ENCODE data around the gene TET1. TPM values are rescaled to one million over a fixed set of nuclear protein-coding genes. Genes with fewer than 3 reads are reported as not detected.

TET1 gene
- total RNA-seq, 4 donors from 2014 or later, result 1.5 to 3.3 (median 1.5) TPM

DNA sequence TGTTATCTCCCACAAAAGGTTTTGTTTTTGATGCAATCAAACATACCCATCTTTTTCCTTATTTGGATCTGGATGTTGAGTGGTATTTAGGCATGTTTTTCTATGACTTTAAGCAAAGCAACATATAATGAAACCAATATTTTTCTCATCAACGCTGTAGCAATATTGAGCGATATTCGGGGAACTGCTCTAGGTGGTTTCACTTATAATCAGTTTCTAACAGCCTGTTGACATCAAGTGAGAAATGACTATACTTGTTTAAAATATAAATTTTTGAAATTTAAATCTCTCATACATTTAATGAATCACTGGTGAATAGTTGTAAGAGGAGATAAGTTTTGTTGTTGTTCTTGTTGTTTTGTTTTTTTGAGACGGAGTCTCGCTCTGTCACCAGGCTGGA is 108.1 kb downstream of the TET1 start:
- Histone ChIP-seq H3K9me3 (no peaks in the 10 kb centered on the region), H3K4me3 (no peak overlapping the region), H3K36me3 (no peaks in the 10 kb centered on the region), H3K4me1 (no peaks in the 10 kb centered on the region), H3K27ac (no peak overlapping the region), H3K27me3 (no peaks in the 10 kb centered on the region)
- DNase-seq, result no peak
- in situ Hi-C loops (cut with MboI; ENCODE audit: low pct_ligation_motif_present in 1 of 4, low pct_unique_long_range_greater_than_20kb in 1 of 4, low sequenced_read_pairs in 3 of 4) (no loop called here), intact Hi-C loops (cut with DNase I; ENCODE audit: low total_unique reads) (no loop called here)
- no peak for TF ChIP-seq POLR2AphosphoS5 (IDR thresholded peaks at IDR 0.05)
- TF ChIP-seq, protein P1, sequence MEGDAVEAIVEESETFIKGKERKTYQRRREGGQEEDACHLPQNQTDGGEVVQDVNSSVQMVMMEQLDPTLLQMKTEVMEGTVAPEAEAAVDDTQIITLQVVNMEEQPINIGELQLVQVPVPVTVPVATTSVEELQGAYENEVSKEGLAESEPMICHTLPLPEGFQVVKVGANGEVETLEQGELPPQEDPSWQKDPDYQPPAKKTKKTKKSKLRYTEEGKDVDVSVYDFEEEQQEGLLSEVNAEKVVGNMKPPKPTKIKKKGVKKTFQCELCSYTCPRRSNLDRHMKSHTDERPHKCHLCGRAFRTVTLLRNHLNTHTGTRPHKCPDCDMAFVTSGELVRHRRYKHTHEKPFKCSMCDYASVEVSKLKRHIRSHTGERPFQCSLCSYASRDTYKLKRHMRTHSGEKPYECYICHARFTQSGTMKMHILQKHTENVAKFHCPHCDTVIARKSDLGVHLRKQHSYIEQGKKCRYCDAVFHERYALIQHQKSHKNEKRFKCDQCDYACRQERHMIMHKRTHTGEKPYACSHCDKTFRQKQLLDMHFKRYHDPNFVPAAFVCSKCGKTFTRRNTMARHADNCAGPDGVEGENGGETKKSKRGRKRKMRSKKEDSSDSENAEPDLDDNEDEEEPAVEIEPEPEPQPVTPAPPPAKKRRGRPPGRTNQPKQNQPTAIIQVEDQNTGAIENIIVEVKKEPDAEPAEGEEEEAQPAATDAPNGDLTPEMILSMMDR (IDR thresholded peaks at IDR 0.05), result no peak
- TF ChIP-seq POLR2A (IDR thresholded peaks at IDR 0.05), result no peak
- TF ChIP-seq EP300 (IDR thresholded peaks at IDR 0.05; ENCODE audit: low read depth), result no peak
- WGBS, 2 donors (ENCODE audit: low coverage in 1 of 2), result 68 to 77% methylated on average over 5 of the region's 5 CpGs

- no peaks in the 10 kb centered on the region for H3K4me1 ChIP-seq
- H3K4me3 ChIP-seq, result no peak overlapping the region
- H3K27me3 ChIP-seq, result no peaks in the 10 kb centered on the region
- in situ Hi-C loops (cut with MboI; ENCODE audit: low pct_ligation_motif_present in 1 of 4, low pct_unique_long_range_greater_than_20kb in 1 of 4, low sequenced_read_pairs in 3 of 4) (no loop called here), intact Hi-C loops (cut with DNase I; ENCODE audit: low total_unique reads) (no loop called here)
- no peak overlapping the region for H3K27ac ChIP-seq
- DNase-seq, result no peak
- H3K9me3 ChIP-seq, result no peaks in the 10 kb centered on the region
- H3K36me3 ChIP-seq, result no peaks in the 10 kb centered on the region
- 88 to 96% methylated on average over 4 of the region's 4 CpGs for WGBS, 2 donors (ENCODE audit: low coverage in 1 of 2)
- TF ChIP-seq EP300 (IDR thresholded peaks at IDR 0.05; ENCODE audit: low read depth), result no peak
- no peak for TF ChIP-seq POLR2A (IDR thresholded peaks at IDR 0.05)
- no peak for TF ChIP-seq POLR2AphosphoS5 (IDR thresholded peaks at IDR 0.05)
- TF ChIP-seq, protein P1 (IDR thresholded peaks at IDR 0.05), result no peak
Measured at GRCh38 chr10:68668972-68669371, 108.8 kb downstream of the TET1 start.

- intact Hi-C loops (cut with DNase I; ENCODE audit: low total_unique reads), result no loop called here
- peaks cover 0 to 5% (median 0%) of the 10 kb centered on the region in 4 donors for H3K36me3 ChIP-seq
- no peaks in the 10 kb centered on the region for H3K9me3 ChIP-seq
- H3K27me3 ChIP-seq, result no peaks in the 10 kb centered on the region
- no peaks in the 10 kb centered on the region for H3K4me1 ChIP-seq
- WGBS, 2 donors (ENCODE audit: low coverage in 1 of 2), result 71 to 81% methylated on average over 3 of the region's 3 CpGs
- in situ Hi-C loops (cut with MboI; ENCODE audit: low pct_ligation_motif_present in 1 of 4, low pct_unique_long_range_greater_than_20kb in 1 of 4, low sequenced_read_pairs in 3 of 4), result no loop called here
- TF ChIP-seq EP300 (IDR thresholded peaks at IDR 0.05; ENCODE audit: low read depth), result no peak
- TF ChIP-seq POLR2AphosphoS5 (IDR thresholded peaks at IDR 0.05), result no peak
- TF ChIP-seq, protein P1 (IDR thresholded peaks at IDR 0.05), result no peak
- TF ChIP-seq POLR2A (IDR thresholded peaks at IDR 0.05), result no peak
- no peak overlapping the region for H3K4me3 ChIP-seq
- DNase-seq, result no peak
- H3K27ac ChIP-seq, result no peak overlapping the region
Measured at GRCh38 chr10:68684413-68684812, 124.3 kb downstream of the TET1 start.

- intact Hi-C loops (cut with DNase I; ENCODE audit: low total_unique reads) (no loop called here), in situ Hi-C loops (cut with MboI; ENCODE audit: low pct_ligation_motif_present in 1 of 4, low pct_unique_long_range_greater_than_20kb in 1 of 4, low sequenced_read_pairs in 3 of 4) (no loop called here)
- no peak for DNase-seq
- TF ChIP-seq POLR2AphosphoS5 (IDR thresholded peaks at IDR 0.05), result no peak
- TF ChIP-seq, protein P1 (IDR thresholded peaks at IDR 0.05), result no peak
- no peak for TF ChIP-seq EP300 (IDR thresholded peaks at IDR 0.05; ENCODE audit: low read depth)
- TF ChIP-seq POLR2A (IDR thresholded peaks at IDR 0.05), result no peak
- Histone ChIP-seq H3K36me3 (no peaks in the 10 kb centered on the region), H3K27ac (no peak overlapping the region), H3K4me3 (no peak overlapping the region), H3K27me3 (no peaks in the 10 kb centered on the region), H3K4me1 (no peaks in the 10 kb centered on the region), H3K9me3 (no peaks in the 10 kb centered on the region)
- 89% methylated on average over 1 of the region's 1 CpG for WGBS, 2 donors (ENCODE audit: low coverage in 1 of 2)
Measured at GRCh38 chr10:68696018-68696417, 135.9 kb downstream of the TET1 start.

Data from transverse colon (tissue), 4 donors.